GM15510 (cell line): ENCODE data around the gene SIAH3.

ENCODE experiments used
- POLR2A ChIP-seq: IDR thresholded peaks from 3 replicates; pipeline ENCODE4 v1.6.1; 2011; ENCODE audit warnings: borderline replicate concordance; ENCODE audit not compliant: insufficient read length; ENCODE audit errors: extremely low read depth

Gene SIAH3

DNA sequence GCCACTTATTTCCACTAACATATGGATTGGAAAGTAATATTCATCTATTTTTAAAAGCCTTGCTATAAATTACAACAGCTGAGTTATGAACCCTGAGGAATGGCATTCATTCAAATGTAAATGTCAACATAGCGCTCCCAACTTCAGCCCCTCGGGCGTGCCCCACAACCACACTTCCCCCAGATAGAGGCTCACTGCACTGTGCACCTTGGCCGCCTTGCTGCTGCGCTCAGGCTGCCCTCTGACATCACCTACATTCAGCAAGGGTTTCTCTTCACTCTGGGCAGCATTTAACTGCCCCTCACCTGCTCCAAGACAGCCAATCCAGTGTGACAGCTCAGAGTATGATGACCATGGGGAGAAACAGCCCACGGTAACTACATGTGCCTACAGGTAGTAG is 35.1 kb downstream of the SIAH3 start:
- TF ChIP-seq POLR2A, result no peak

DNA sequence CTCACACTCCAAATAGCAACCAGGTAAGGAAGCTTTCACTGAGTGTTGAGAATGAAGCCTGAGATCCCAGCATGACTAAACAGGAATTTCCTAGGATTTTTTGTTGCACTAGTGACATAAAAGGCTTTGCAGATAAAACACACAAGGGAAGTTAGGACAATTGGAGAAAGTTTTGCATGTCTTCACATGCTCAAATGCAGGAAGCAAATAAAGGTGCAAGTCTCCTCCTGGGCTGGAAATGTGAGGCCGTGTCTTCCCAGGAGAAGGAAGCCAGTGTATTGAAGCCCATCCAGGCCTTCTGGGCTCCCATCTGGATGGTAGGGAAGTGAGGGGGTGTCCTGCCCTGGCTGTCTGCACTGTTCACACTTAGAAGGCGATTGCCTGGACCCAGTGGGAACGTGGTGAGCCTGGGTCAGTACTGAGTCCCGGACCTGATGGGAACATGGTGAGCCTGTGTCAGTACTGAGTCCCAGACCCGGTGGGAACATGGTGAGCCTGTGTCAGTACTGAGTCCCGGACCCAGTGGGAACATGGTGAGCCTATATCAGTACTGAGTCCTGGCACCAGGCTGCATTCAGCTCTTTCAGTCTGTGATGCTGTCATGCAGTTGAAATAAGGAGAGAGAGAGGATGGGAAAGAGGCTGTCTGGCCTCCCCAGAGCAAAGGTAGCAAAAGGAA is 38.7 kb downstream of the SIAH3 start:
- TF ChIP-seq POLR2A, result no peak

DNA sequence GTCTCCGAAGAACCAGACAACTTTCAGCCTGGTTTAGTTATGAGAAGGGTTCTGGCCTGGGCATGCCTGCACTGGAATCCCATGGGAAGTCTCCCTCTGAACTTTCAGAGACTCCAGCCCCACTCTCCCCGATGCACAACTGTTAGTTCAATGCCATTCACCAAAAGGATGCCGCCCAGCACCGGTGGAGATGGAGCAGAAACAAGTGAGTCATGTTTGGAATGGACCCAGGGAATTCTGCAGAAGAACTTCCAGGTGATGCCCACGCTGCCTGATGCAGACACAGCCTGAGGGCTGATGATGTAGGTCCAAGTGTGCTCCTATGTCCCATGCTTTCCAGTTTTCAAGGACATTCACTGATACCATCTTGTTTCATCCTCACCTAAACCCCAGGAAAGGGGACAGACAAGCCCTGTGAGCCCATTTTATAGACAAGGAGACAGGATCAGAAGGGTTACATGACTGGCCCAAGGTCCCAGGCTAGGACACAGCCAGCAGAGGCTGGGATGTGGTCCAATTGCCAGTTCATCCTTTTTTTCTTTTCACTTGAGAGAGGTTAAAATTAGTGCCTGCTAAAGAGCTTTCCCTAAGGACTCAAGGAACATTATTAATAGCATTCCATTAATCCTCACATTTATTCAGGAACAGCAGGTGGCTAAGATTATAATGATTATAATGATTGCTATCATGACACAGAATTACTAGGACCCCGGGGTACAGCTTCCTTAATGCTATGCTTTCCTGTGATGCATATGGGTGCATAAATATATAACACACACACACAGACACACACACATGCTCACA is 39.5 kb downstream of the SIAH3 start:
- TF ChIP-seq POLR2A, result no peak

DNA sequence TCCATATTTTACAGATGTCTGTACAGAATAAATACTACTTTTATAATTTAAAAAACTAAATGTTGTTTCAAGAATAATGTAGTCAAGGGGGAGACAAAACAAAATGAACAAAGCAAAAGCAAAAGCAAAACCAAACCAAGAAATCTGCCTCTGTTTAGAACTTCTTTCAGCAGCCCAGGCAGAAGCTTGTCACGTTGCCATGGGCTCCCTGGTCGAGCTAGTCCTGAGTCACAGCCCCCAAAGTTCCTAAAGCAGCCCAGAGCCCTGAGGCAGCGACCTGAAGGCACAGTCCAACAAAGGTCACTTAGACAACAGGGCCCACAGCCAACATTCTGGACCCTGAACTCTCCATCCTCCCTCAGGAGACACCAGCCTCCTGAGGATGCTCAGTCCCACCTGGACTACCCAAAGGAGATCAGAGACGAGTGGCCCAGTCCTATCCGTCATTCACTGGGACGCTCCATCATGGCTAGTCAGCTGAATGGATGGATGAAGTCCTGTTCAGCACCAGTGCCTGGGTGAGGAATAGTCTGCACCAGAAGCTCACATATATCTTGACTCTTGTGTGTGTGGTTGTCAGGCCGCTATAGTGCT is 41.7 kb downstream of the SIAH3 start:
- TF ChIP-seq POLR2A, result no peak

DNA sequence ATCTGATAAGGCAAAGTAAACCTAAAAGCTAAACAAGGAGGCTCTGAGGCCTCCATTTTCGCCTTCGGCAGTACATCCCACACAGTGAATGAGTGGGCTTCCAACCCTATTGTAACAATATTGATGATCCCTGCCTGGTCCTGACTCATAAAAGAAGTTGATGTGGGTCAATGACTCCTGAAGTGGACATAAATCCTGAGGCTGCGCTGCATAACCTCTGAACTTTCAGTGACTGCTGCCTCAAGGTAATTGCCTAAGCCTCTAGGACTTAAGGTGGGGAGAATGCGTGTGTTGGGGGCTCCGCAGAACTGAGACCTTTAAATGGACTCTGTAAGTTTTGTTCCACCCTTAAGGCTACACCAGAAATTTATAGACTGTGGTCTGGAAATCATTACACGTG is 42.6 kb downstream of the SIAH3 start:
- no peak for TF ChIP-seq POLR2A

DNA sequence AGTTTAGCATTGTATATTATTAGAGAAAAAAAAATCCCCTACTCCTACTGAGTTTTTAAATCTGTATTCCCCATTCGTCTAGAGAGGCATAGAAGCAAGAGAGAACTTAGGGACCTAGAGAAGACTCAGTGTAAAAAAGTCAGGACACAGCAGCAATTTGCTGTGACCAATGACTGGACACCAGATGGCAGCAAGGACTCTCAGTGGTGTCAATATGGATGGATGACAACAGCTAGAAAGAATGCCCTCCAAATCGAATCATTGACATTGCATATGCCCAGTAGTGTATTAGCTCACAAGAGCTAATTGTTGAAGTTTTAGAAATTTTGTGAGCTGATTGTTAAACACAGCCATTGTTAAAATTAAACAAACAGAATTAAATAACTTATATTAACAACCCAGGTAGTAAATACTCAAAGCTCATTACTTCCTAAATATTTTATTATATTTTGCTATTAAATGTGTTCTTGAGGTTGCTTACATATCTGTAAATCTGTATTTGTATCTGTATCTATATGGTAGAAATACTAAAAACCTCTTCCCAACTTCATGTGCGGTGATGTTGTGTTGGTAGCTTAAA is 43.9 kb downstream of the SIAH3 start:
- no peak for TF ChIP-seq POLR2A

DNA sequence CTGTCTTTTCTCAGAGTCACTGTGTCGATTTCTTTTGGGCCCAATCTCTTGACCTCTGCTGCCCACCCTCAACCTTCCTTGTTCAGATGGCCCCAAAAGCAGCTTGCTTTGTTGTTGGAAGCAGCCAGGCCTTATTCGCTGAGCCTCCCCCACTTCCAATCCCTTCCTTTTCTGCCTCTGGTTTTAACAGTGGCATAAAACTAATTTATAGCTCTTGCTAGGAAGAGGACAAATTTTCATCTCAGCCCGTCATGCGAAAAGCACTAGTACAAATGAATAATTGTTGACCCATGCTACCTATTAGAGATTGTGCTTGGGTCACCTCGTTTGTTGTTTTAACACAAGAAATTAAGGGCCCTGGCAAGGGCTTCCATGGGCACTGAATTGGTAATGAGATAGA is 51.1 kb downstream of the SIAH3 start:
- no peak for TF ChIP-seq POLR2A

DNA sequence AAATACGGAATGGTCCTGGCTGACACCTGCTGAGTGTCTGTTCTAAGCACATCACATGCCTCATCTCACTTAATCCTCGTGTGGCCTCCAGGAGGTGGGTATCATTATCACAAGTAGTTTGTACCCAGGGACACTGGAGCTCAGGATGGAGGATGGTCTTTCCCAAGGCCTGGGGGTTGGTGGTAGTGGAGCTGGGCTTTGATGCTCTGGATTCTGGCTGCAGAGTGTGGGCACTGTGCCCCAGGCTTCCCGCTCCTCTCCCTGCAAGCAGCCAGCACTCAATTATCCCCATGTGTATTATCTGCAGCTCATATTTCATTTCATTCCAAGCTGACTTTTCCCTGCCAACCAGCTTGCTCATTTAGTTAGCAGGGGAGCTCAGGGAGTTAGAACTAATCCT is 52.1 kb downstream of the SIAH3 start:
- TF ChIP-seq POLR2A, result no peak

DNA sequence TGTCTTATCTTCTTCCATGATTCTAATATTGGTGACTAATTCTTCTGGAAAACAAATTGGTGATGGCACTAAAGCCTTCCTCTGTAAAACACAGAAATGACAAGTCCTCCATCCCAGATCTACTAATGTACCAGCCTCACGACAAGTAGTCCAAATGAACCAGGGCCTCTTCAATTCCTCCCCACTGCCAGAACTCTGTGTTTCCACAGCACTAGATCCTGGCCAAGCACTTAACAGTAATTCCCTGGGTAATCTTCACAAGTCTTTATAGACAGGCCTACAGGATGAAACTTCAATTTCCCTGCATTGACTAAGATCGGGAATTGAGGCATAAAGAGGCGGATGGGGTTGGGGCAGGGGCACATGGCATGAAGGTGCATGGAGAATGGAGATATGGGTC is 52.7 kb downstream of the SIAH3 start:
- TF ChIP-seq POLR2A, result no peak

DNA sequence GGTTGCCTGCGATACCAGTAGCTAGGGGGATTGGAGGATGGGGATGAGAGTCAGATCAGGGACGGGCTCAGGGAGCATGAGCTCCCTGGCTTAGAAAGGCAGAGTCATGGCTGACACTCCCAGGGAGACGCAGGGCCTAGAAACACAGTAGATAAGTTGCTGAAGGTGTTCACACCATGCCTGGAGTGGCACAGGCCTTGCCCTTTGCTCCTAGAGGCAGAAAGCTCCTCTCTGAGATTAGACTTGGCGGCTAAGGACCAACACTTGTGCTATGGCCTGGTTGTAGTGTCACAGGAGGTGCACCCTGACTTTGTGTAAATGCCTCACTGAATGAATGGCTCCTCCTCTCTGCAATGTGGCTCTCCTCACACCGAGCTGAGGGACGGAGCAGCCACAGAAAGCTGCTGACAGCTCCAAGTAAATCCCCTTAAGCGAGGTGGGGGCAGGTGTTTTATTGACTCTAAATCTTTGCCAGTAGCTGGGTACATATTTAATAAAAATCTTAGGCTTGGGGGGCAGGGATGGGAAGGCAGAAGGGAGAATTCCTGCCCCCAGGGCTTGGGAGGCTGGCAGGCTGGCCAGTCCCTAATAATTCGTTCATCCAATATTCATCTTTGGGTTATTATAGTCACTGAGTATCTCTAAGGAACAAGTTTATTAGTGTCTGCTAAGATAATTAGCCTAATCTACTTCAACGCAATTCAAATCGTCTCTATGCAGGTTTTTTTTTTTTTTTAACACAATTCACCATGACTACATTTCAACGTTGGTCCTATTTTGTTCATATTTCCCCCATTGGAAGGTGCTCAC is 54.9 kb downstream of the SIAH3 start:
- no peak for TF ChIP-seq POLR2A

DNA sequence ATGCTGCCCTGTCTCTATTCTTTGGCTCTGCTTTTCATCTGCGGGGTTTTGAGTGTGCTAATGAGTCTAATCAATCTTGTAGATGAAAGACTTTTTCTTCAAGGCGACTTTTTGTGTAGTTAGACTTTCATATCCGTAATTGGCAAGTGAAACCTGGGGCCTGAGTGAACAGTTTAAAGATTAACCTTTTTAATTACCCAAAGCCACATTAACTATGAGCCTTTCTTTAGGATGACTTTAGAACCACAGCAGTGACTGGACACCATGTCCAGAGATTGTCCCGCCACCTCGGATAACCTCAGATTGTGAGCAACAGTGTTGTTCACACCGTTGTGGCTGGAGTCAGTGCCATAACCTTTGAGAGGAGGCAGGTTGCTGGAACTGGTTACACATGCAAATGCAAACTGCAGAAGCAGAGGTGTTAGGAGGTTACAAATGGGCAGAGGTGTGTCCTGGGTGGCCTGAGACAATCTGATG is 58.7 kb downstream of the SIAH3 start:
- no peak for TF ChIP-seq POLR2A

DNA sequence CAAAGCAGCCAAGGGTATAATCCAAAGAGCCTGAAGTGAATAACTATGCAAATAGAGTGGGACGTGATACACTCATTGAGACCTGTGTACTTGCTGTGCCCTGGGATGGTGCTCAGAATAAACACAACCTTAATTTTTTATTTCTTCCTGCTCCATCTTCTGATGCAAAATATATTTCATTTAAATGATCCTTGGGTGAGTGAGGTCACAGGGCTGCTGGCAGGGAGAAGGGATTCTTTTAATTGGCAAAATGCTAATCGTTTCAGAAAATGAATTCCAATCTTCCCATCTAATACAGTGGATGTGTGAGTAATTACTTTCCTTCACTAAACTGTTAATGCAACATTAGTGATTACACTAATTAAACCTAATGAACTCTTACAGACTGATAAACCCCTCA is 63.5 kb downstream of the SIAH3 start:
- no peak for TF ChIP-seq POLR2A

DNA sequence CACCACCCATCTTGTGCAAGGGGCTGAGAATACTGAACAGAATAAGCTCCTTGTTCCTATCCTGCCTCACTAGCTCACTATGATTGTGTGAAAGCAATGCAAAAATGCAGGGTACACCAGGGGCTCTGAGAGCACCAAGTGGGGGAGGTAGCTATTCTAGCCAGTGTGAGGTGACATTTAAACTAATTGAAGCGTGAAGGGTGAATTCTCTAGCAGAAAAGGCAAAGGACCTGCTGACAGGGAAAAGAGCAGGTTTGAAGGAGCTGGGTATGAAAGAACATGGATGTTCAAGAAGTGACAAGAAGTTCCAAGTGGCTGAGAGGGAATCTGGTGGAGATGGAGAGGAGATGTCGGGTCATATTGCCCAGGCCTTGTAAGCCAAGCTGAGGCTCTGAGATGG is 64.2 kb downstream of the SIAH3 start:
- no peak for TF ChIP-seq POLR2A

DNA sequence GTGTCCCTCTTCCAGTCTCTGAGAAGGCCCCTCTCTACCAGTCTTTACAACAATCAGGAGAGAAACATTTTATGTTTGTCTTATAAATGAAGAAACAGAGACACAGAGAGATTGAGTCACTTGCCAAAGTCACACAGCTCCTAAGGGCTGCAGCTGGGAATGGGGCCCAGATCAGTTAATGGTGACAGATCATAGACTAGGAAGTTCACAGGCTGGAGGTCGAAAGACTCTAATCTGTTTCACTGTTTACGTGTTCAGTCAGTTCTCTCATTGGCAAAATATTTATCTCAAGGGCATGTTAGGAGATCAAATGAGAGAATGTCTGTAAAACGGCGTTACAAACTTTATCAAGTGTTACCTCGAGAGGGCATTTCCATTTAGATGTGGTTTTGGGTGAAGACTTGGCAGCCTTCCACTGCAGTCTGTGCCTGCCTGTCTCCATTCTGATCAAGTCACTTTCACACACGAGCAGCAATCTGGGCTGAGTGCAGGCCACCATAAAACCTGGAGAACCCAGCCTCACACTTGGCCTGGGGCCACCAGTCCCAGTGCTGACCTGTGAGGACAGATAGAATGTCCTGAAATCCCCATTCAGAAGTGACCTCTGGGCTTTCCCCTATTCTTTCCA is 65.1 kb downstream of the SIAH3 start:
- no peak for TF ChIP-seq POLR2A

DNA sequence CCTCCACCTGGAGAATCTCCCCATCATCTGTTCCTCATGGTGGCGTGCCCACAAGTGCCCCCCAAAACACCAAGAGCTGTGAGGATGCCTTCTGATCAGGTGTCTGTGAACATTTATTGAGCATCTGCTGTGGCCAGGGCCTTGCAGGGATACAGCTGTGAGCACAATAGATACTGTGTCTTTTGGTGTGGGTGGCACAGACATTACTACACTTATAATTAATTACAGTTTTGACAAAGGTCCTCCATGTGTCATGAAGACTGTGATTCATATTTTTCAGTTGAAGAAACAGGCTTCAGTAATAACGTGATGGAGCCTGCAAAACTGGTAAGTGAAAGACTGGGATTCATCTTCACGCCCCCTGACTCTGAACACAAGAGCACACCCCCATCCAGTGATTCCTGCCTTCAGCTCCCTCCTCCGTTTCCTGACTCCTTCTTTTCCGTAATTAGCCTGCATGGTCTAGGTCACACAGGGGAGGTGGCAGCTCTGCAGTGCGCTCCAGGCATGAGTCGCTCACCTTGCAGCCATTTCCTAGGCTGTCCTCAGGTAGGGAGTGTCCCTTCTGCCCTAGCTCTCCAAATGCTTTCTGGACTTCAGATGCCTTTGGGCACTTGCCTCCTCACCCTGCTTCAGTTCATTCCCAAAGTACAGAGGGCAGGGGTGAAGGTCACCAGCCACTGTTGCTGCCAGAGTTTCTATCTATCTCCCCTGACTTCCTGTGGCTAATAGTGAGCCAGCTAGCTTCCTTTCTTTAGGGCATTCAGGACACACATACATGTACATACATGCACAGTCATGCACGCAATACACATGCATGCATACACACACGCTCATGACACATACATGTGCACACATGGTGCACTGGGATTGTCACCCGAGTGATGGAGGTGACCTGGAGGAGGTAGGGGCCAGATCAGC is 66.5 kb downstream of the SIAH3 start:
- TF ChIP-seq POLR2A, result no peak
